Activated gamma-delta T cell (primary cell): ENCODE results near the gene IL17F.
"Not testable (repeated sequence)": the region's sequence is repeated elsewhere in the genome, so short reads cannot be mapped to it uniquely, and the experiment has no call there.

ENCODE experiments used
- DNase-seq: peaks from one replicate; lab custom pipeline; 2025; lab: John Stamatoyannopoulos, UW

IL17F gene

DNA sequence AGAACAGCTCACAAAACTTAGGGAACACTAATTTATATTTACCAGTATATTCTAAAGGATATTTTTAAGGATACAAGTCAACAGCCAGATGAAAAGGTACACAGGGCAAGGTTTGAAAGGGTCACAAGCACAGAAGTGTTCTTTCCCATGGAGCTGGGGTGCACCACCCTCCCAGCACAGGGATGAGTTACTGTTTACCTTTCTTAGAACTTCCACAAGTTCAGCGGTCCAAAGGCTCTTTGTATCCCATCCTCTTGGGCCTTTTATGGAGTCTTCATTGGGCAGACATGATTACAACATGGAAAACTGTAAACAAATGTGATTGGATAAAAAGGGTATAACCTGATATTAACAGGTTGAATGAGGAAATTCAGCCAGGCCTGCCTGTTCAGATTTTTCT, 1.1 kb upstream of the IL17F start:
- DNase-seq = no peak

GRCh38 chr6:52243282-52243893, 912 bp downstream of the IL17F start:
- no peak for DNase-seq

GRCh38 chr6:52241819-52242218, 2.5 kb downstream of the IL17F start:
- DNase-seq = no peak

DNA sequence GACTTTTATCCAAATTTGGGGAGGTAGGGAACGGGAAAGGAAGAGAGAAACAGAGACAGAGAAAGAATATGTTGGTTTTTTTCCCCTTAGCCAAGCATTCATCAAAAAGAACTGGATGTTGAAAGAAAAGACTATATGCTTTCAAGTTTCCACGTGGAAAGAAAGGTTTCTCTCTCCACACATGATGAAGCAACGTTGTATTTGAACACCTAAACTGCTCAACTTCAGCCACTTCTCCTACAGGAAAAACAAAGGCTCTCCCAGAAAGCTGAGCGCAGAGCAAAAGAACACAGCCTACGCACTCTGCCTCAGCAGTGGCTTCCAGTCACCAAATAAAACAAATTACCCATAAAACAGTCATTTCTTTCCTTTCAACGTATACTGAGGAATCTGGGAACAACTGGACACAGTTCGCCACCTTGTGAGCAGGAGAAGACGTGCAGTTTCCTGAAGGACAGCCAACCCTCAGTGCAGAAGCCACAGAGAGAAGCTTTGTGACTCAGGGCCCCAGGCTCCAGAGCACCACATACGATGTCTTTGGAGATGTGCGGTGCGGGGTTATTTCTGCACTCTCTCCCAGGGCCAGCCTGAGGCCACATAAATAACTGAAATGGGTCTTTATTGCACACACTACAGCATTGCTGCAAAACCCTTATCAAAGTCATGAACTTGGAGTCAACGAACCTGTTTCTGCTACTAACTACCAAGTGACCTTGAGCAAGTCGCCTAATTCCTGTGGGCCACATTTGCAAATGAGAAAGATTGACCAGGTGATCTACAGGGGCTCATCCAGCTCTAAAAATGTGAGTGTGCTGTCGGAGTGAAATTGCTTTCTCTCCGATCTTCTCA, 10.1 kb downstream of the IL17F start:
- no peak for DNase-seq

DNA sequence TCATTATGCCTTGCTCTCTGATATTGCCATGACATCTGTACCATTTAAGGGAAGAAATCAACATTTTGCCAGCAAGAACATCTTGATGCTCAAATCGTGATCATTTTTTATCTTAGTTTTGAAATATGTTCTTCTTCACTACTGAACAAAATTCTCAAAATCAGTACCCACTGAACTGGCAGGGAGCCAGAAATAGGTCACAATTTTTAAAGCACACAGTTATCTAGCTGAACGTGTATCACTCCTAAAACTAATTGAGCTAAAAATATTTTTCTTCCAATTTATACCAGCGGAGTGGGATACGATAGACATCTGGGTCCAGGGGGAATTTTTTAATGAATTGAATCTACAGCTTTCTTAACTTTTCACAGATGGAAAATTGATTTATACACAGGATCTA, 11.3 kb downstream of the IL17F start:
- no peak for DNase-seq

GRCh38 chr6:52231406-52232127, 12.7 kb downstream of the IL17F start:
- DNase-seq = no peak

GRCh38 chr6:52230685-52231084, 13.6 kb downstream of the IL17F start:
- DNase-seq = no peak

- no peak for DNase-seq
Measured at GRCh38 chr6:52227495-52227894, 16.8 kb downstream of the IL17F start.

GRCh38 chr6:52221302-52221701, 23.0 kb downstream of the IL17F start:
- no peak for DNase-seq

- DNase-seq = no peak
Measured at GRCh38 chr6:52217761-52218160, 26.5 kb downstream of the IL17F start.

DNA sequence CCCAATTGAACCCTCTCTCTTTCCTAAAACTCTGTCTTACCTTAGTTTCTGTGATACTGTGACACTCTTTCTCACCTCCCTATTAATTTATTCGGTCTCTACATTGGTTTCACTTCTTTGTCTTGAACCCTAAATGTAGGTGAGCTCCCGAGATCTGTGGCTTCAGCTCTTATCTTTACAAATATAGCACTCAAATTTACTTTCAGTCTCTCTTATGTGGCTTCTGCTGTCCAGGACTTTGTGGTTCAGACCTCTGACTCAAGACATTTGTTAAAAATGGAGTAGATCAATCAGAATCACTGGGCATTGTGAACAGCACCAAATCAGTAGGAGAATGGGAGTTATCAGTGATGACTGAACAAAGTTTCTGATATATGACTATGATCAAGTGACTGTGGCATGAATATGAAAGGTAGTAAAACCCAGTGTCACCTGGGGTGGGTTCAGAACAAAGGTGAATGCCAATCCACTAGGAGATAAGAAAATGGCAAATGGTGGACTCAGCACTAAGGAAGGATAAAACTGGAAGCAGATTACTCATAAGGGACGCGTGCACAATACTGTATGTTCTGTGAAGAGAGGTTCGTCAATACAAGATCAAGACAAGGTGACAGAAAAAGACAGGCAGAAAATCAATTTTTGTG, 27.2 kb downstream of the IL17F start:
- no peak for DNase-seq

DNA sequence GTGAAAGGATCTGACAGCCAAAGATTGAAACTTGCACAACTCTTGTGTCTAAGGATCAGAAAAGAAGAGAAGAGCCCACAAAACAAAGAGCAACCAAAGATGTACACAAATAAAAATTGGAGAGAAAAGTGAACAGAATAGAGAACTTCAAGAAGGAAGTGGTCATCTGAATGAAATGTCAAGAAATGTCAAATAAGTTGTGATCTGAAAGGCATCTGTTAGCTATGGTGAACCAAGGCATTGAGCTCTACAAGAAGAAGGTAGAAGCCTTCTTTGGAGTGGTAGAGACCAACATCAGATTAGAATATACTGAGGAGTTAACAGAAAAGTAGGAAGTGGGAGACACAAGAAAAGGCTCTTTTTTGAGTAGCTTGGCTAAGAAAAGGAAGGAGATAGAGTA, 28.5 kb downstream of the IL17F start:
- no peak for DNase-seq

GRCh38 chr6:52213127-52213526, 31.2 kb downstream of the IL17F start:
- DNase-seq = no peak

- no peak for DNase-seq
Measured at GRCh38 chr6:52210227-52210626, 34.1 kb downstream of the IL17F start.

DNA sequence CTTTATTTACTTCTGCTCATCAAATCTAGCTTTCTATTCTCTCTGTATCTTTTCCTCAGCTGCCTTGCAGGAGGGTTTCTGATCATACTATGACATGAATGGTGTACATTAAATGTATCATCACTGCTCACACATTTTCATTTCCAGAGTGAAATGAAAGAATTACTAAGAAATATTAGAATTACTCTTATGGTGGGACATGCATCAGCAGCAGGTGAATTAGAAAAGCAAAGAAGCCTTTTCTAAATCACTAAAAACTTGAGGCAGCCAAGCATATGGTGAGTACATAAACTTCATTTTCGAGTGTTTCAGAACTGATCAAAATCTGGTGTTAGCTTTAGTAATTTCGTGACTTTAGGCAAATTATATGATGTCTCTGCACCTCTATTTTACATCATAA, 34.5 kb downstream of the IL17F start:
- DNase-seq = no peak

DNA sequence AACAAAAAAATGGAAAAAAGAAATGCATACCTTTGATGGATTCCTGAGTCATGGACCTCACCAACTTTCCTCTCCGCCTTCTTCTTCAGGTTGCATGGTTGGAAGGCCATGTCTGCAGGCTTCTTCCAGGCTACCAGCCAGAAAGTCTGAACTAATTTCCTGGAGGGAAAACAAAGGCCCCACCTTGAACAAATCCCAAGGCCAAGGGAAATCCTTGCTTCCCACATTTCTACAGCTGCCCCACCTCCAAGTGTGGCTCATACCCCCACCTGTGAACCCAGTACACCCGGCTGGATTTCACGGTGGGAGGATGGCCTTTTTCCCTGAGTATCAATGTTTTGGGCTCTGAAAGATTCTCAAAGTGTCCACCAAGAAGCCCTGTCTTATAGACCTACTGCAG, 35.7 kb downstream of the IL17F start:
- no peak for DNase-seq

- no peak for DNase-seq
Measured at GRCh38 chr6:52207066-52207465, 37.2 kb downstream of the IL17F start.

GRCh38 chr6:52201493-52201892, 42.8 kb downstream of the IL17F start:
- no peak for DNase-seq

DNA sequence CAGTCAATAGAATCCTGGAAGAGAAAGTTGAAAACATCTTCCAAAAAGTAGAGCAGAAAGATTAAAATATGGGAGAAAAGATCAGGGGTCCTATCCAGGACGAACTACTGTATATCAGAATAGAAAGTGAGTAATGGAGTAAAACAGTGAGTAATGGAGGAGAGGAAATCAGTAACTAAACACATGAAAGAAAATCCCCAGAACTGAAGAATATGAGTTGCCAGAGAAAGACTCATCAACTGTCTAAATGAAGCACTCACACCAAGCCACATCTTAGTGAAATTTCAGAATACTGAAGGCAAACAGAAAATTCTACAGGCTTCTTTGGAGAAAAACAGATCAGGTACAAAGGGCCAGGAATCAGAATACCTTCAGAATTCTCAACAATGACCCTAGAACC, 43.3 kb downstream of the IL17F start:
- no peak for DNase-seq

GRCh38 chr6:52200088-52200487, 44.2 kb downstream of the IL17F start:
- not testable (repeated sequence) for DNase-seq

DNA sequence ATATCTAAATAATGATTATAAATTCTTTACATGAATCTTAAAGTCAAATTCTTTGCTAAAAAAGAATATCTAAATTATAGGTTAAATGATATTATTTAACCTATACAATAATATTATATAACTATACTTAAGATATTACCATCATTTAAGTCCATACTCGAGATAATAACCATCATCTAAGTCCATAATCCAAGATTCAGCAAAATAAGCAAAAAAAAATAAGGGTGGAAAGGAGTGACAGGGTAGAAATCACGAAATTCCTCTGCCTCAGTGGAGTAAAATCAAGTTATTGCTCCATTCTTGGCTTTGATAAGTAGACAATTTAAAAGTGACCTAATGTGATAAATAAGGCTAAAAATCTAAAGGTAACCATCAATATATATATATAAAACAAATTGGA, 48.4 kb downstream of the IL17F start:
- DNase-seq = no peak

GRCh38 chr6:52191824-52192223, 52.5 kb downstream of the IL17F start:
- DNase-seq = no peak

GRCh38 chr6:52190409-52190808, 53.9 kb downstream of the IL17F start:
- no peak for DNase-seq
